ENCODE data around the gene SETX. TPM values are rescaled to one million over a fixed set of nuclear protein-coding genes. Genes with fewer than 3 reads are reported as not detected.

The SETX gene
- total RNA-seq, 1 experiment from 2014 or later: 21.0 TPM

DNA sequence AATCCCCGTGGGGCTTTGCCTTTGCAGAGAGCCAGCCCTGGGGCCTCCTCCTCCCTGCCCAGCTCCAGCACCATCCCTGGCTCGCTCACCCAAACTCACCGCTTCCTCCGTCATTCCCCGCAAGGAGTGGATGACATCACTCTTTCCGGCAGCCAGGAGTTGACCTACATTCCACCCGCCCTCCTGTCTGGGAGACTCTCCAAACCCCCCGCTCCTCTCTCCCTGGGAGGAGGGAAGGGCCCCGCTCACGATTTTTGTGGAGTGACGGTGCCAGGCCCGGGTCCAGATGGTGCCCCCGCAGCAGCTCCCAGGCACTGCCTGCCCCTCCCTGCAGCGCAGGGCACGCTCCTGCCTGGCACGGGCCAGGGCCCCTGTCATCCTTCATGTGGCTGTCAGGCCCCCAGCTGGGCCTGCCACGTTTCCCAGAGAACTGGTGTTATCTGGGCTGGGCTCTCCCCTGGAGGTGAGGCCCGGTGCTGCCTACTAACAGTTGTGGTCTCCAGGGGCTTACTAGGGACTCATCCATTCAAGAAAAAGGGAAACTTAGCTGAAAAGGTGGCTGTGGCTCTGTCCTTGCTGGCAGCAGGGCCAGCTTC is 140.7 kb downstream of the SETX start:
- peaks cover 11% of the 10 kb centered on the region for H3K4me1 ChIP-seq (ENCODE audit: insufficient read depth, low read length)
- no peaks in the 10 kb centered on the region for H3K79me2 ChIP-seq (ENCODE audit: low read length)
- ChIA-PET POLR2A (ENCODE audit: unreplicated experiment) (no interaction called here), CTCF (interaction anchor here (1.0 kb wide), 1 partner anchor 22 kb away, joined by 5 read pairs; no protein-coding TSS in a partner anchor)
- DNase-seq (peak; percentile 70), ATAC-seq (peak; percentile 90)
- peak overlapping the region; percentile 71 for H3K4me2 ChIP-seq (ENCODE audit: low read length)
- H3K36me3 ChIP-seq (ENCODE audit: low read depth, low read length): no peaks in the 10 kb centered on the region
- H3K9me3 ChIP-seq (ENCODE audit: low read length): no peaks in the 10 kb centered on the region
- no peaks in the 10 kb centered on the region for H4K20me1 ChIP-seq (ENCODE audit: low read length)
- no peak overlapping the region for H3K9ac ChIP-seq (ENCODE audit: low read length)
- BruUV-seq (replicated peaks): no TSS peak
- peak overlapping the region; percentile 70 for H2AFZ ChIP-seq (ENCODE audit: low read length)
- intact Hi-C loops (cut with micrococcal nuclease): no loop called here
- no peaks in the 10 kb centered on the region for H3K27me3 ChIP-seq (ENCODE audit: low read length)
- 0 out of 2 replicates have a peak overlapping the region, but pooled peaks have one; percentile 11 for H3K27ac ChIP-seq (ENCODE audit: low read length)
- H3K9me2 ChIP-seq (replicated peaks; ENCODE audit: low read length): no peaks in the 10 kb centered on the region
- TF ChIP-seq, protein P1, sequence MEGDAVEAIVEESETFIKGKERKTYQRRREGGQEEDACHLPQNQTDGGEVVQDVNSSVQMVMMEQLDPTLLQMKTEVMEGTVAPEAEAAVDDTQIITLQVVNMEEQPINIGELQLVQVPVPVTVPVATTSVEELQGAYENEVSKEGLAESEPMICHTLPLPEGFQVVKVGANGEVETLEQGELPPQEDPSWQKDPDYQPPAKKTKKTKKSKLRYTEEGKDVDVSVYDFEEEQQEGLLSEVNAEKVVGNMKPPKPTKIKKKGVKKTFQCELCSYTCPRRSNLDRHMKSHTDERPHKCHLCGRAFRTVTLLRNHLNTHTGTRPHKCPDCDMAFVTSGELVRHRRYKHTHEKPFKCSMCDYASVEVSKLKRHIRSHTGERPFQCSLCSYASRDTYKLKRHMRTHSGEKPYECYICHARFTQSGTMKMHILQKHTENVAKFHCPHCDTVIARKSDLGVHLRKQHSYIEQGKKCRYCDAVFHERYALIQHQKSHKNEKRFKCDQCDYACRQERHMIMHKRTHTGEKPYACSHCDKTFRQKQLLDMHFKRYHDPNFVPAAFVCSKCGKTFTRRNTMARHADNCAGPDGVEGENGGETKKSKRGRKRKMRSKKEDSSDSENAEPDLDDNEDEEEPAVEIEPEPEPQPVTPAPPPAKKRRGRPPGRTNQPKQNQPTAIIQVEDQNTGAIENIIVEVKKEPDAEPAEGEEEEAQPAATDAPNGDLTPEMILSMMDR (conservative IDR thresholded peaks at IDR 0.05; ENCODE audit: low read depth, low read length): no peak
- TF ChIP-seq EZH2phosphoT487 (IDR thresholded peaks at IDR 0.05; ENCODE audit: borderline replicate concordance, low read length) (no peak), EZH2 (IDR thresholded peaks at IDR 0.05; ENCODE audit: low read length, unreplicated experiment) (no peak)
- H3K4me3 ChIP-seq (ENCODE audit: low read length): peak overlapping the region; percentile 31; the same call in 1 of the 2 replicates
- no peaks in the 10 kb centered on the region for H3F3A ChIP-seq (ENCODE audit: low read length, unreplicated experiment)

DNA sequence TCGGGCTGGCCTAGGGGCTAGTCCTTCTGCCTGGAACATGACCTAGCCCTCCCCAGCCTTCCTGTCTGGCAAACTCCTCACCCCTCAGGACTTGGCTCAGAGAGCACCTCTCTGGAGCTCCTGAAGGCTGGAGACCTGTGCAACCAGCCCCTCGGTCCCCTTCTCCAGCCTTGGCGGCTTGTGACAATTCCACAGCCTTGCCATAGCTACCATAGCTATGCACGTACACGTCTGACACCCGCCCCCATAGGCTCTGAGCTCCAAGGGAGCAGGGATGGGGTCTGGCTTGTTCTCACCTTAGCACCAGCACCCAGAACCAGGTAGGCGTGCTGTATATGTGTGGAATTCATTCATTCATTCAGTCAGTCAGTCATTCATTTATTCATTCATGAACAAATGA is 143.2 kb downstream of the SETX start:
- Histone ChIP-seq H3K27ac (ENCODE audit: low read length) (no peak overlapping the region), H3K4me3 (ENCODE audit: low read length) (no peak overlapping the region), H3K9me2 (replicated peaks; ENCODE audit: low read length) (no peaks in the 10 kb centered on the region), H3K36me3 (ENCODE audit: low read depth, low read length) (no peaks in the 10 kb centered on the region), H3K9me3 (ENCODE audit: low read length) (no peaks in the 10 kb centered on the region), H3K4me2 (ENCODE audit: low read length) (no peak overlapping the region), H3K9ac (ENCODE audit: low read length) (no peak overlapping the region), H3F3A (ENCODE audit: low read length, unreplicated experiment) (no peaks in the 10 kb centered on the region), H3K79me2 (ENCODE audit: low read length) (no peaks in the 10 kb centered on the region), H3K4me1 (ENCODE audit: insufficient read depth, low read length) (peaks cover 11% of the 10 kb centered on the region), H4K20me1 (ENCODE audit: low read length) (no peaks in the 10 kb centered on the region), H2AFZ (ENCODE audit: low read length) (no peak overlapping the region), H3K27me3 (ENCODE audit: low read length) (no peaks in the 10 kb centered on the region)
- CTCF ChIA-PET: no interaction called here
- TF ChIP-seq, protein P1 (conservative IDR thresholded peaks at IDR 0.05; ENCODE audit: low read depth, low read length): no peak
- TF ChIP-seq EZH2phosphoT487 (IDR thresholded peaks at IDR 0.05; ENCODE audit: borderline replicate concordance, low read length): no peak
- TF ChIP-seq EZH2 (IDR thresholded peaks at IDR 0.05; ENCODE audit: low read length, unreplicated experiment): no peak
- BruUV-seq (replicated peaks): no TSS peak
- POLR2A ChIA-PET (ENCODE audit: unreplicated experiment): no interaction called here
- intact Hi-C loops (cut with micrococcal nuclease): no loop called here
- ATAC-seq (no peak), DNase-seq (no peak)

Other genes starting within 250 kb of the SETX start
- 1.7 and 6.0 TPM in 2 replicates for gene NTNG2, start 192.9 kb downstream of the SETX start, total RNA-seq (2014; rRNA removed)
- gene TTF1, start 51.9 kb upstream of the SETX start, total RNA-seq (2014; rRNA removed): 9.6 and 12.5 TPM in 2 replicates
- gene CFAP77, start 55.2 kb upstream of the SETX start, total RNA-seq (2014; rRNA removed): 0.11 TPM in 1 of 2 replicates, not detected in the other
- gene BARHL1, start 227.6 kb upstream of the SETX start, total RNA-seq (2014; rRNA removed): not detected in 2 replicates